HepG2 (cell line): ENCODE data around the gene CACNA2D3. TPM values are rescaled to one million over a fixed set of nuclear protein-coding genes. Genes with fewer than 3 reads are reported as not detected.

Experiments used
- ATAC-seq: fragments of 200-7000 bp; cut with Tn5 transposase; 3 replicates; pipeline ENCODE4 v1.9.1; 2020; ENCODE audit warnings: mild to moderate bottlenecking, moderate library complexity
- BruUV-seq: library from RNA; stranded (reverse); fragments of 400-500 nt; replicated peaks from 2 replicates; lab custom pipeline; 2021; lab: Mats Ljungman, UMichigan
- CTCF ChIA-PET: fragments of 300-600 bp; formaldehyde crosslinking; extraction: SDS; loops from one replicate; lab custom pipeline; 2021; ENCODE audit warnings: low total read pairs, inconsistent platforms, low intra/inter-chr PET ratio; lab: Yijun Ruan, JAX
- POLR2A ChIA-PET: fragments of 350-600 bp; sonication (Branson Sonifier 250); formaldehyde crosslinking; loops from one replicate; lab custom pipeline; 2020; ENCODE audit warnings: antibody characterized with exemption, inconsistent platforms; lab: Yijun Ruan, JAX
- DNase-seq: peaks from one replicate; pipeline ENCODE4 v3.0.0-alpha.2; 2015; ENCODE audit warnings: low spot score
- FAIRE-seq: peaks from 3 replicates; lab custom pipeline; 2011; peaks lifted over from hg19 to GRCh38; lab: Jason Lieb, UNC
- H2AFZ ChIP-seq: one replicate; pipeline ENCODE4 v1.6.1; 2011; ENCODE audit warnings: low read length, inconsistent platforms
- H3K27ac ChIP-seq: fragments of 300-600 bp; 3 replicates; pipeline ENCODE4 v1.8.0; 2011; ENCODE audit warnings: mixed run types, mild to moderate bottlenecking, mixed read lengths, low read length, inconsistent platforms; ENCODE audit not compliant: insufficient read depth; ENCODE audit errors: extremely low read length
- H3K27me3 ChIP-seq, 2 experiments: fragments of 200-600 bp in 1 of 2; 2 replicates in 1 of 2; 3 replicates in 1 of 2; pipeline versions ENCODE4 v1.6.0 to v1.8.0; 2011; ENCODE audit warnings: low read length in 2 of 2, mild to moderate bottlenecking in 2 of 2, moderate library complexity in 2 of 2, inconsistent platforms in 1 of 2; ENCODE audit not compliant: insufficient read depth in 2 of 2, control insufficient read depth in 1 of 2
- H3K36me3 ChIP-seq, 2 experiments: fragments of 200-600 bp in 1 of 2; replicated peaks in 1 of 2; 2 replicates in 1 of 2; 3 replicates in 1 of 2; pipeline versions ENCODE4 v1.5.1 to v1.8.0; 2011; ENCODE audit warnings: low read length in 2 of 2, inconsistent platforms in 1 of 2; ENCODE audit not compliant: insufficient read depth in 2 of 2, control insufficient read depth in 1 of 2
- H3K4me1 ChIP-seq: 2 replicates; pipeline ENCODE4 v1.5.1; 2012; ENCODE audit warnings: low read length, inconsistent platforms; ENCODE audit not compliant: insufficient read depth
- H3K4me2 ChIP-seq: 2 replicates; pipeline ENCODE4 v1.6.0; 2011; ENCODE audit warnings: low read depth, low read length, inconsistent platforms
- H3K4me3 ChIP-seq, 3 experiments: fragments of 200-600 bp in 1 of 3; sonication (generic), shearing (Covaris generic) in 1 of 3; replicated peaks in 1 of 3; 2 replicates each; pipeline ENCODE4 v1.5.1; 2011 to 2016; ENCODE audit warnings: low read length in 3 of 3, inconsistent platforms in 2 of 3, low read depth in 2 of 3, mild to moderate bottlenecking in 2 of 3, control low read depth in 1 of 3, mixed read lengths in 1 of 3; ENCODE audit not compliant: insufficient read depth in 1 of 3
- H3K79me2 ChIP-seq: one replicate; pipeline ENCODE4 v1.6.1; 2011; ENCODE audit warnings: low read length, inconsistent platforms; ENCODE audit not compliant: insufficient read depth
- H3K9ac ChIP-seq: 2 replicates; pipeline ENCODE4 v1.6.0; 2011; ENCODE audit warnings: mild to moderate bottlenecking, low read depth, low read length, inconsistent platforms; ENCODE audit not compliant: insufficient read depth
- H3K9me3 ChIP-seq: 2 replicates; pipeline ENCODE4 v1.5.1; 2012; ENCODE audit warnings: mild to moderate bottlenecking, low read length
- H4K20me1 ChIP-seq: 2 replicates; pipeline ENCODE4 v1.6.0; 2011; ENCODE audit warnings: inconsistent platforms, mild to moderate bottlenecking, low read length, moderate library complexity; ENCODE audit not compliant: insufficient read depth
- DMTF1 ChIP-seq: sonication (generic); formaldehyde crosslinking; IDR thresholded peaks from 2 replicates; pipeline ENCODE4 v1.4.0; 2020; ENCODE audit warnings: mild to moderate bottlenecking, missing genetic modification reagents
- MXD1 ChIP-seq: sonication (generic); formaldehyde crosslinking; IDR thresholded peaks from 2 replicates; pipeline ENCODE4 v1.4.0; 2020; ENCODE audit warnings: mild to moderate bottlenecking, missing genetic modification reagents
- NFE2L2 ChIP-seq: fragments of 150-350 bp; IDR thresholded peaks from 2 replicates; pipeline ENCODE4 v1.6.1; 2014; ENCODE audit warnings: low read length
- SATB2 ChIP-seq: sonication (generic); formaldehyde crosslinking; IDR thresholded peaks from 2 replicates; pipeline ENCODE4 v1.5.0; 2020; ENCODE audit warnings: missing genetic modification reagents
- STAT5B ChIP-seq: sonication (generic); formaldehyde crosslinking; IDR thresholded peaks from 2 replicates; pipeline ENCODE4 v1.4.0; 2020; ENCODE audit warnings: missing genetic modification reagents
- ZNF263 ChIP-seq: sonication (generic); formaldehyde crosslinking; IDR thresholded peaks from 2 replicates; pipeline ENCODE4 v1.4.0; 2020; ENCODE audit warnings: missing genetic modification reagents
- ZNF543 ChIP-seq: sonication (generic); formaldehyde crosslinking; IDR thresholded peaks from 2 replicates; pipeline ENCODE4 v1.4.0; 2020; ENCODE audit warnings: mild to moderate bottlenecking, missing genetic modification reagents
- ZNF576 ChIP-seq: sonication (generic); formaldehyde crosslinking; IDR thresholded peaks from 2 replicates; pipeline ENCODE4 v1.4.0; 2020; ENCODE audit warnings: mild to moderate bottlenecking, missing genetic modification reagents
- ZNF598 ChIP-seq: sonication (generic); formaldehyde crosslinking; IDR thresholded peaks from 2 replicates; pipeline ENCODE4 v1.5.1; 2020; ENCODE audit warnings: mild to moderate bottlenecking, missing genetic modification reagents, borderline replicate concordance
- WGBS: methylation state at CpG from one replicate; pipeline ENCODE4 v1.1.6; 2017; ENCODE audit warnings: low lambda C conversion rate; 5-methylcytosine and 5-hydroxymethylcytosine counted together
- in situ Hi-C: cut with HindIII; loops from 2 replicates; pipeline ENCODE4 v1.10.0; 2017; ENCODE audit warnings: low pct_unique_long_range_greater_than_20kb; ENCODE audit not compliant: extremely low pct_ligation_motif_present
- intact Hi-C: fragments of 100-400 bp; cut with micrococcal nuclease; formaldehyde crosslinking; loops from one replicate; pipeline ENCODE4 v1.10.0; 2022; ENCODE audit not compliant: unreplicated experiment
- polyA plus RNA-seq, 8 experiments: library from polyadenylated mRNA; depleted of rRNA in 3 of 8; stranded (reverse) in 7 of 8; unstranded in 1 of 8; fragments of >200 nt; fragmentation: Illumina TruSeq in 4 of 8; extraction: Trizol in 4 of 8; gene quantifications; 2 replicates each; pipeline versions ENCODE4 v1.2.1 to v1.2.3, GENCODE V29; 2011 to 2016; ENCODE audit warnings: low read depth in 4 of 8, missing spikeins in 1 of 8, mixed read lengths in 1 of 8; ENCODE audit not compliant: insufficient read depth in 1 of 8
- total RNA-seq, 5 experiments: library from RNA; depleted of rRNA; stranded (reverse); fragments of >200 nt; fragmentation: Illumina TruSeq; extraction: Trizol; gene quantifications; 2 replicates each; pipeline ENCODE4 v1.2.3, GENCODE V29; 2016; ENCODE audit warnings: low read depth in 1 of 5
- TF ChIP-seq, protein P1 (sequence below), 2 experiments: sonication (generic) in 1 of 2; formaldehyde crosslinking in 1 of 2; IDR thresholded peaks; 2 replicates each; pipeline versions ENCODE4 v1.5.1 to v1.6.1; 2011 to 2020; ENCODE audit warnings: borderline replicate concordance in 1 of 2, low read depth in 1 of 2, low read length in 1 of 2, mild to moderate bottlenecking in 1 of 2, missing genetic modification reagents in 1 of 2, moderate library complexity in 1 of 2
- TF ChIP-seq, protein P2 (sequence below): sonication (generic); formaldehyde crosslinking; IDR thresholded peaks from 2 replicates; pipeline ENCODE4 v1.5.0; 2020; ENCODE audit warnings: missing genetic modification reagents

The CACNA2D3 gene
- total and polyA plus RNA-seq, 2 of the 13 experiments (the other 11 are each of a cell fraction or from before 2014, with no cell fraction given) = not detected

DNA sequence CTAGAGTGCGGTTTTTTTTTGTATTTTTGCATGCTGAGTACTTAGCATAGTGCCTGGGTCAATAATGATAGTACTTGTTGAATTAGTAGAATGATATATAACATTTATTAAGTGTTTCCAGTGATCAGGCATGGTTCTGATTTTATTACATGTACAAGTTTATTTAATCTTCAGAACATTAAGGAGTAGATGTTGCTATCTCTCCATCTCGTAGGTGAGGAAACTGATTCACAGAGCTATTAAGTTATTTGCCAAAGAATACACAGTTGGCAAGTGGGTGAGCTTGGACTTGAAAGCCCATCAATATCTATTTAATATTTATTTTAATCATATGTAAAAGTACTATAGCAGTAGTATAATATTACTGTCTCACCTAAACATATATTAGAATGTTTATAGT lies 219.5 kb downstream of the CACNA2D3 start:
- Histone ChIP-seq H3K27me3 (peaks cover 0 to 3% of the 10 kb centered on the region in 2 experiments; a peak in 2 of 5 replicates), H3K9me3 (no peaks in the 10 kb centered on the region), H4K20me1 (no peaks in the 10 kb centered on the region), H3K36me3 (no peaks in the 10 kb centered on the region), H3K4me2 (no peak overlapping the region), H2AFZ (no peak overlapping the region), H3K9ac (no peak overlapping the region), H3K27ac (no peak overlapping the region), H3K4me1 (no peaks in the 10 kb centered on the region), H3K4me3 (no peak overlapping the region), H3K79me2 (no peaks in the 10 kb centered on the region)
- CTCF ChIA-PET = no interaction called here
- DNase-seq (no peak), FAIRE-seq (no peak), ATAC-seq (no peak)
- TF ChIP-seq MXD1 (CRISPR knock-in tag) (no peak), NFE2L2 (no peak)
- in situ Hi-C loops = no loop called here
- POLR2A ChIA-PET = no interaction called here
- intact Hi-C loops = no loop called here
- WGBS = 0% methylated on average over 2 of the region's 2 CpGs
- BruUV-seq = no TSS peak

DNA sequence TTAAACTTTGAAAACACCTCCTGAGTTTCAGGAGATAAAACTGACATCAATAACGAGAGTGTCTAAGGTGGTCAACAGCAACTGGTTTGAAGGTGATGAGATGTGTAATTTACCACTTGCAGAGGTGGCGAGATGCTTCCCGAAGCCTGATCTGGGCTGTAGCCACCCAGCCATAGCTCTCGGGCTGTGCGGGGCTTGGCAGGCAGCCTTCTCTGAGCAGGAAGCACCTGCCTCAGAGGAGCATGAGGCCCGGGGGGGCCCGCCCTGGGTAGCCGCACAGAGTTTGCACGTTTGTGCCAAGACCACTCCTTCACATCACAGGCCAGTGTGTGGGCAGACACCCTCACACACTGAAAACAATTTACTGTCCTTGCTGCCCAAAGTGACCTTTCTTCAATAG lies 220.3 kb downstream of the CACNA2D3 start:
- Histone ChIP-seq H3K27ac (no peak overlapping the region), H3K36me3 (no peaks in the 10 kb centered on the region), H3K4me2 (no peak overlapping the region), H2AFZ (no peak overlapping the region), H3K9me3 (no peaks in the 10 kb centered on the region), H3K9ac (no peak overlapping the region), H3K79me2 (no peaks in the 10 kb centered on the region), H4K20me1 (no peaks in the 10 kb centered on the region), H3K4me1 (no peaks in the 10 kb centered on the region), H3K4me3 (no peak overlapping the region), H3K27me3 (peaks cover 0 to 3% of the 10 kb centered on the region in 2 experiments; a peak in 2 of 5 replicates)
- DNase-seq = no peak
- CTCF ChIA-PET = no interaction called here
- intact Hi-C loops (no loop called here), in situ Hi-C loops (no loop called here)
- FAIRE-seq = no peak
- WGBS = 21% methylated on average over 8 of the region's 9 CpGs
- BruUV-seq = no TSS peak
- POLR2A ChIA-PET = no interaction called here
- no peak for ATAC-seq
- TF ChIP-seq ZNF598 (CRISPR knock-in tag) (no peak), SATB2 (no peak), ZNF543 (no peak), DMTF1 (no peak), ZNF263 (no peak), STAT5B (CRISPR knock-in tag) (no peak), ZNF576 (CRISPR knock-in tag) (no peak)
- TF ChIP-seq, protein P1, sequence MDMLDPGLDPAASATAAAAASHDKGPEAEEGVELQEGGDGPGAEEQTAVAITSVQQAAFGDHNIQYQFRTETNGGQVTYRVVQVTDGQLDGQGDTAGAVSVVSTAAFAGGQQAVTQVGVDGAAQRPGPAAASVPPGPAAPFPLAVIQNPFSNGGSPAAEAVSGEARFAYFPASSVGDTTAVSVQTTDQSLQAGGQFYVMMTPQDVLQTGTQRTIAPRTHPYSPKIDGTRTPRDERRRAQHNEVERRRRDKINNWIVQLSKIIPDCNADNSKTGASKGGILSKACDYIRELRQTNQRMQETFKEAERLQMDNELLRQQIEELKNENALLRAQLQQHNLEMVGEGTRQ (IDR thresholded peaks at IDR 0.05; ENCODE audit: low read depth, low read length) = no peak
- TF ChIP-seq, protein P1 (CRISPR knock-in tag; IDR thresholded peaks at IDR 0.05; ENCODE audit: borderline replicate concordance) = no peak
- TF ChIP-seq, protein P2, sequence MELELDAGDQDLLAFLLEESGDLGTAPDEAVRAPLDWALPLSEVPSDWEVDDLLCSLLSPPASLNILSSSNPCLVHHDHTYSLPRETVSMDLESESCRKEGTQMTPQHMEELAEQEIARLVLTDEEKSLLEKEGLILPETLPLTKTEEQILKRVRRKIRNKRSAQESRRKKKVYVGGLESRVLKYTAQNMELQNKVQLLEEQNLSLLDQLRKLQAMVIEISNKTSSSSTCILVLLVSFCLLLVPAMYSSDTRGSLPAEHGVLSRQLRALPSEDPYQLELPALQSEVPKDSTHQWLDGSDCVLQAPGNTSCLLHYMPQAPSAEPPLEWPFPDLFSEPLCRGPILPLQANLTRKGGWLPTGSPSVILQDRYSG (CRISPR knock-in tag) = no peak
